Activated naive CD8-positive, alpha-beta T cell treated with anti-CD3 and anti-CD28 coated beads for 36 hours (primary cell): ENCODE results near the gene TTC7B. TPM values are rescaled to one million over a fixed set of nuclear protein-coding genes. Genes with fewer than 3 reads are reported as not detected.

ENCODE experiments used
- DNase-seq: peaks from one replicate; pipeline ENCODE4 v3.0.0; 2021
- H3K27ac Mint-ChIP-seq: one replicate; pipeline ENCODE4 v1.8.0; 2022; ENCODE audit warnings: mild to moderate bottlenecking, moderate library complexity, mixed read lengths
- H3K27me3 Mint-ChIP-seq: one replicate; pipeline ENCODE4 v1.8.0; 2022; ENCODE audit warnings: mild to moderate bottlenecking, mixed read lengths
- H3K36me3 Mint-ChIP-seq: one replicate; pipeline ENCODE4 v1.8.0; 2021; ENCODE audit warnings: mild to moderate bottlenecking, mixed read lengths
- H3K4me1 Mint-ChIP-seq: one replicate; pipeline ENCODE4 v1.8.0; 2021; ENCODE audit warnings: mixed read lengths
- H3K4me3 Mint-ChIP-seq: one replicate; pipeline ENCODE4 v1.8.0; 2022; ENCODE audit warnings: mild to moderate bottlenecking, moderate library complexity, mixed read lengths
- H3K9me3 Mint-ChIP-seq: one replicate; pipeline ENCODE4 v1.8.0; 2022; ENCODE audit warnings: mixed read lengths
- total RNA-seq, 2 experiments: library from RNA; stranded (reverse); gene quantifications; one replicate each; pipeline ENCODE4 v1.2.3, GENCODE V29; 2021

Gene TTC7B
- total RNA-seq, 2 experiments from 2014 or later, result 7.1 to 7.6 TPM

DNA sequence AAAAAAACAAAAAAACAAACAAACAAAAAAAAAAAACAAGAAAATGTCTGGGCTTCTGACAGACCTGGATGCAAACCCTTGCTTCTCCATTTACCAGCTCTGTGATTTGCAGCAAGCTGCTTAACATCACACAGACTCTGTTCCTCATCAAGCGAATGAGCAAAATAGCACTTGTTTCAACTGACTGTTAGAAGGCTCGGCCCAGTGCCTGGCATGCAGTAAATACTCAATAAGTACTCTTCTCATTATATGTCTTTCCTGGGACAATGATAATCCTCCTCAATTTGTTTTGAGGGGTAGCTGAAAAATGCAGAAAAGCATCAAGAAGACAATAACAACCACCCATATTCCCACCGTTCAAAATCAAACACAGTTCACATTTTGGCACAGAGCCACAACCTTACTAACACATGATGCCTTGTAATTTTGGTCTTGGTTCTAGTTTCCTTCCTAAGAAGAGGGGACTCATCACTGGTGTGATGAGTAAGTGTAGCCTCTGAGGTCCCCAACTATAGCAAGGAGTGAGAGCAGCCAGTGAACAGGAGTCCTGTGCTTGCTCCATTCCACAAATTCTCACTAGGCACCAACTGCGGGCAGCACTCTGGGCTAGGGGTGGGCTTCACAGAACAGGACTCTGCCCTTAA lies 60.4 kb downstream of the TTC7B start:
- H3K27ac Mint-ChIP-seq, result no peak overlapping the region
- peaks cover 16% of the 10 kb centered on the region for H3K4me1 Mint-ChIP-seq
- no peaks in the 10 kb centered on the region for H3K9me3 Mint-ChIP-seq
- DNase-seq, result no peak
- peaks cover 14% of the 10 kb centered on the region for H3K27me3 Mint-ChIP-seq
- no peaks in the 10 kb centered on the region for H3K36me3 Mint-ChIP-seq
- H3K4me3 Mint-ChIP-seq, result no peak overlapping the region

DNA sequence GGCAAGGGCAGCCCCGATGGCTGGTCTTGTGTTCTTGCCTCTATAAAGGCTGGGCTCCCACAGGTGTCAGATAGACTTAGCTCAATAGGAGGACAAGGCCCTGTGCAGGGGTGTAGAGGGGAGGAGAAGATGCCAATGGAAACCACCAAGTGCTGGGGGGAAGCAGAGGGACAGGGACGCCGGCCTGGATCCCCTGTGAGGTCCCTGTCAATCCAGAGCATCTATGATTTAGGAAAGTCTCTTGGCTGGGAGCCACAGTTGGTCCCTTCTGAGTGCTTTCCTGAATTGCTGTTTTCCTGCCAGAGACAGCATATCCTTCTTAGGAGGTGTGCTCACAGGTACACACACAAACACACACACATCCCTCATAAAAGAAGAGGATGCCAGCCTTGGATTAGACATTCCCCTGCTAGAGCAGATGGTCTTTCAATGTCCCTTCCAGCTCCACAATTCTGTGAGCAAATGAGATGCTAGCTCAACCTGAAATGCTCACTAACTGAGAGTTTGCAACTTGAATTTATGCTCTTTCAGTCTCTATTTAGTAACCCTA lies 62.7 kb downstream of the TTC7B start:
- H3K4me3 Mint-ChIP-seq, result no peak overlapping the region
- H3K36me3 Mint-ChIP-seq, result peaks cover 6% of the 10 kb centered on the region
- peaks cover 8% of the 10 kb centered on the region for H3K4me1 Mint-ChIP-seq
- H3K27ac Mint-ChIP-seq, result no peak overlapping the region
- H3K9me3 Mint-ChIP-seq, result peaks cover 5% of the 10 kb centered on the region
- H3K27me3 Mint-ChIP-seq, result peaks cover 14% of the 10 kb centered on the region
- DNase-seq, result no peak

DNA sequence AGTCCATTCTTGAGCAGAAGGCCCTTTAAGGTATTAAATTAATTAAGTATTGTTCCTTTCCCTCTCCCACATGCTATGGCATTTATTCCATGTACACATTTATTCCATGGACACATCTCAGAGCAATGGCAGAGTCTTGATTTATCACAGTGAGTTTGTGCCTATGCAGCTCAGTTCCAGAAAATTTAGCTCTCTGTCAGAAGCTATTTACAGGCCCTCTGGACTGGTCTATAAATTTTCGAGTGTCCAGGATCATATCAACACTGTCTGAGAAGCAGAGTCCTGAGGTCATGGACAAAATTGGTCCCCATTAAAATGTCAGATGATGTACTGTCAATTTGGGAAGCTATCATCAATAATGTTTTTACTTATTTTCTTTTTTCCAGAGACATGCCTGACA lies 65.5 kb downstream of the TTC7B start:
- no peaks in the 10 kb centered on the region for H3K4me1 Mint-ChIP-seq
- H3K9me3 Mint-ChIP-seq, result peaks cover 7% of the 10 kb centered on the region
- peaks cover 6% of the 10 kb centered on the region for H3K36me3 Mint-ChIP-seq
- no peak overlapping the region for H3K4me3 Mint-ChIP-seq
- no peak overlapping the region for H3K27ac Mint-ChIP-seq
- no peaks in the 10 kb centered on the region for H3K27me3 Mint-ChIP-seq
- no peak for DNase-seq

DNA sequence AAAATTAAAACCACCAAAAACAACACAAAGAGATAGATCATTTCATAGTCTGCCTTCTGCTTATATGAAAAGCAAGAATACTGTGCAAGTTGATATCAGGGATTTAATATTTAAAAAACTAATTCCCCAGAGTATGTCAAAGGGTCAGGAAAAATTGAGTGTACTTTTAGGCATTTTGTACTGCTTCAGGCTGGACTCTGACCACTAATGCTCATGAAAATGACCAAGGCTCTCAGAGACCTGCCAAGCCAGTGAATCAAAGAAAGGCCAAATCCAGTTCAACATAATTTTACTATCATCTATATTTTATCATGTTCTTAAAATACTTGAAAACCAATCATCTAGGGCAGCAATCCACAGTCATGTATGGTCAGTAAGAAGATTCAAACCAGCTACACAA lies 66.0 kb downstream of the TTC7B start:
- Mint-ChIP-seq H3K36me3 (peaks cover 6% of the 10 kb centered on the region), H3K4me3 (no peak overlapping the region)

DNA sequence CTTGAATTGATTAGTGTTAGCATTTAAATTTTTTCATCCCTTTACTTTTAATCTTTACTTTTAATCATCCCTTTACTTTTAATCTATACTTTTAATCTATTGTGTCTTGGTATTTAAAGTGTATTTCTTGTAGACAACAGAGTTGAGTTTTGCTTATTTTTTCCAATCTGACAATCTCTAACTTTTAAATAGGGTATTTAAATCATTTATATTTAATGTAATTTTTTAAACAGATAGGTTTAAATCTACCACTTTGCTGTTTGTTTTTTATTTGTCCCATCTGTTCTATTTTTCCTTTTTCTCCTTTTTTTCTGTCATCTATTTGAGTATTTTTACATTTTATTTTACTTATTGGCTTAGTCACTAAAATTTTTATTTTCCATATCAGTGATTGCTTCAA lies 68.3 kb downstream of the TTC7B start:
- H3K27me3 Mint-ChIP-seq, result no peaks in the 10 kb centered on the region
- H3K4me1 Mint-ChIP-seq, result no peaks in the 10 kb centered on the region
- peaks cover 6% of the 10 kb centered on the region for H3K36me3 Mint-ChIP-seq
- peaks cover 7% of the 10 kb centered on the region for H3K9me3 Mint-ChIP-seq
- no peak for DNase-seq
- H3K4me3 Mint-ChIP-seq, result no peak overlapping the region
- H3K27ac Mint-ChIP-seq, result no peak overlapping the region

More for the DNA sequence above, 66.0 kb downstream of the TTC7B start:
- Mint-ChIP-seq H3K27ac (no peak overlapping the region), H3K4me1 (no peaks in the 10 kb centered on the region), H3K9me3 (peaks cover 7% of the 10 kb centered on the region), H3K27me3 (no peaks in the 10 kb centered on the region)
- no peak for DNase-seq

DNA sequence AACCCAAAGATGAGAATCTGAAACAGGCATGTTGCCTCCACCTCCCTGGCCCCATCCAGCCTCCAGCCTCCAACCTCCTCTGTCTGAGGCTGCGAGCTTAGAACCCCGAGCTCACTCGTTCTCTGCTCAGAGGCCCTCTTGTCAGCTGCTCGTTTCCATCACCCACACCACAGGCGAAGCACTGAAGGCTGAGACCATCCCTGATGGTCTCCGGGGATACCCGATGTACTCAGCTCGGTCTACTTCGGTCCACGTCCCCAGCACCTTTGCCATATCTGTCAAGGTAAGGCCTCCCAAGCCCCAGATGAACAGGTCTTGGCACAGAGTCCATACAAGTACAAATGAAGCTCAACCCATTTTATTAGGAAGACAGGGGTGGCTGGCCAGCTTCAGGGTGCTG lies 72.4 kb downstream of the TTC7B start:
- Mint-ChIP-seq H3K36me3 (no peaks in the 10 kb centered on the region), H3K27me3 (no peaks in the 10 kb centered on the region), H3K4me3 (no peak overlapping the region), H3K4me1 (no peaks in the 10 kb centered on the region), H3K9me3 (peaks cover 2% of the 10 kb centered on the region), H3K27ac (no peak overlapping the region)
- no peak for DNase-seq

DNA sequence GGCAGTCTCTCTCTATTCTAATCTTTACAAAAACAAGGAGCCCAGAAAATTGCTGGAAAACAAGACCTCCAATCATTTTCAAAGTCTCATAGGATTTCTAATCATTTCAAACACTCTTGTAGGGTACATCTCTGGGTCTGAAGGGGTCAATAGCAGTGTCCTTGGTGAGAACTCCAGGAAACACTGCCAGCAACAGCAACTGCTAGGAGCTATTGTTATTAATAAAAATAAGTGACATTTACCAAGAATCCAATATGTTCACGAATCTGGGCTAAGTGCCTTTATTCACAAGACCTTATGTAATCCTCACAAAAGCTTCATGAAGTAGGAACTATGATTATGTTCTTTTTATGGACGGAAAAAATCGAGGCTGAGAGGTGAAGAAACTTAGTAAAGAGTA lies 72.8 kb downstream of the TTC7B start:
- no peaks in the 10 kb centered on the region for H3K27me3 Mint-ChIP-seq
- H3K4me3 Mint-ChIP-seq, result no peak overlapping the region
- no peak overlapping the region for H3K27ac Mint-ChIP-seq
- no peaks in the 10 kb centered on the region for H3K4me1 Mint-ChIP-seq
- no peaks in the 10 kb centered on the region for H3K36me3 Mint-ChIP-seq
- DNase-seq, result no peak
- peaks cover 2% of the 10 kb centered on the region for H3K9me3 Mint-ChIP-seq

DNA sequence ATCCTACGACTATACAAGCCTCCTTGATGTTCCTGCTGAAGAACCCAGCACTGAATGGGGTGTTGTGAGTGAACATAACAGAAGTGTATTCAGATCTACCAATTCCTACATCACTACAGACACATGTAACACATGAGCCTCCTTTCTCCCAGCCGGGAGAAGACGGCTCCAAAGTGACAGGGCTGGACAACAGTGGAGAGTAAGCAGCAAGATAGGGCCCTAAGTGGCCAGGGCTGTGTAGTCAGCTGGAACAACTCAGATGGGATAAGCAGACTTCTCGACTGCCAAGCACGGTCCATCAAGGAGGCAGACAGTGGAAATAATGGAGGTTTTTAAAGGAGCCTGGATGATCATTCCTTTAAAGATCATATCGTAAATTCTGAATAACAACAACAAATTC lies 73.5 kb downstream of the TTC7B start:
- no peaks in the 10 kb centered on the region for H3K36me3 Mint-ChIP-seq
- no peaks in the 10 kb centered on the region for H3K27me3 Mint-ChIP-seq
- H3K4me3 Mint-ChIP-seq, result no peak overlapping the region
- no peak overlapping the region for H3K27ac Mint-ChIP-seq
- H3K9me3 Mint-ChIP-seq, result no peaks in the 10 kb centered on the region
- DNase-seq, result no peak
- H3K4me1 Mint-ChIP-seq, result no peaks in the 10 kb centered on the region

DNA sequence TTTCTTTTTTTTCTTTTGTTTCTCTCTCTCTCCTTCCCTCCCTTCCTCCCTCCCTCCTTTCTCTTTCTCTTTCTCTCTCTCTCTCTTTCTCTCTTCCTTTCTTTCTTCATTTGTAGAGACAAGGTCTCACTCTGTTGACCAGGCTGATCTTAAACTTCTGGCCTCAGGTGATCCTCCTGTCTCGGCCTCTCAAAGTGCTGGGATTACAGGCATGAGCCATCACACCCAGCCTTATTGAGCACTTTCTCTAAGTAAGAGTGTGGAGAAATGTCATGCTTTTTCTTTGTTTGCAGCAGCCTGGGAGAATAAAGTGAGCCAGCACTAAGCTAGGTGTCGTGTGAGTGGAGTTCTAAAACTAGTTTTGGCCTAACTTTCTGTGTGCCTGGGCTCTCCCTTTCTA lies 74.0 kb downstream of the TTC7B start:
- H3K4me1 Mint-ChIP-seq, result no peaks in the 10 kb centered on the region
- no peaks in the 10 kb centered on the region for H3K27me3 Mint-ChIP-seq
- no peak for DNase-seq
- H3K36me3 Mint-ChIP-seq, result no peaks in the 10 kb centered on the region
- H3K27ac Mint-ChIP-seq, result no peak overlapping the region
- no peaks in the 10 kb centered on the region for H3K9me3 Mint-ChIP-seq
- no peak overlapping the region for H3K4me3 Mint-ChIP-seq

DNA sequence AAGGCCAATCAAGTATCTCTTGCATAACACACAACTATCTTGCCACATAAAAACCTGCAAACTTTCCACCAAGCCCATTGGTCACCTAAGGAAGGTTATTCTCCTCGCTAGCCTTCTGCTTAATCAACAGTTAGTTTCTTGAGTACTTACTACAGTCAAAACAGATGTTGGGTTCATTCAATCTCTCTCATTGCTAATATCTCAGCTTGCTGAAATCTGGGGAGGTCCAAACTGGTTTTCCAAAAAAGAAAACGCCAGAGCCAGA lies 74.6 kb downstream of the TTC7B start:
- Mint-ChIP-seq H3K4me3 (no peak overlapping the region), H3K36me3 (no peaks in the 10 kb centered on the region), H3K27ac (no peak overlapping the region), H3K27me3 (no peaks in the 10 kb centered on the region), H3K4me1 (no peaks in the 10 kb centered on the region), H3K9me3 (no peaks in the 10 kb centered on the region)
- no peak for DNase-seq

DNA sequence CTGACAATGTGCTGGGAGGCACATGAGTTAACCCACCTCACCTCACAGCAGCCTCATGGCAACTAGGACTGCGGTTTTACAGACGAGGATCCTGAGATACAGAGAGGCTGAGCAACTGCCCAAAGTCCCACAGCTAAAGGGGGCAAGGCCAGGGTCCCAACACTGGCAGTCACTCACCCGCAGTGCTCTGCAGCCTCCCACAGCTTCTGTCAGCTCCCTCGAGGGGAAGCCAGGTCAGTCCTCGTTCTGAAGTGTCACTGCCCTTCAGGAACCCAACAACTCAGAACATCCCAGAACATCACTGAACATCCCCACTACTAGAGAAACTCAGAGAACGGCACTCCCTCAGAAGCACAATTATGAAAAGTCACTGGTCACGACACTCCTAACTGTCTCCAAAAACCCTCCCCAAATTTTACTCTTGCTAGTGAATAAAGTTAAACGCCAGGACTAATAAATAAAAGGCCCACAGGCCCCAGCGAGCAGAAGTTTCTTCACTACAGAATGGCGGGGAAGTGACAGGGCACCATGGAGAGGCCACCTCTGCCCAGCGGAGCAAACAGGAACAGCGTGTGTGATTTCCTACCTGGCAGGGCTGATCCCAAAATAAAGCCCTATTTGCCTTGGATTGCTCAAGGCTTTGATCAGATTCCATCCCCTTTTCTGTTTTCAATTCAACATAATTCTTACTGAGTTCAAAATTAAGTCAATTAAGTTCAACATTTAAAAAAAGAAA lies 75.1 kb downstream of the TTC7B start:
- Mint-ChIP-seq H3K4me1 (no peaks in the 10 kb centered on the region), H3K36me3 (no peaks in the 10 kb centered on the region)

DNA sequence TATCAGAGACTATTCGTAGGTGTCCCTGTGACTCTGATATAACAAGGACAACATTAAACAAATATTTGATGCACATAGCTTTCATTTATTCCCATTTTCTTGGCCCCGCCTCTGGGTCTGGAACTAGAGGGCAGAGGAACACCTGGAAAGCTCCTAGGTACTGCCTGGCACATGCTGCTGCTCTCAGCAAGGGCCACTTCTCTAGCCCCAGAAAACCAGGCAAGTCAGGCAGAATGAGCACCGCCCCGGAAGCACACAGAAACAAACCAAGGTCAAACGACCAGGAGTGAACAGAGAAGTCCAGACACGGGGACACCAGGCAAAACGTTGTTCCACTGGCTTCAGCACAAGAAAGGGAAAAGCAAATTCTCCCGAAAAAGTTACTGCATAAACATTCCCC lies 76.1 kb downstream of the TTC7B start:
- no peak for DNase-seq
- H3K36me3 Mint-ChIP-seq, result no peaks in the 10 kb centered on the region
- no peak overlapping the region for H3K27ac Mint-ChIP-seq
- H3K9me3 Mint-ChIP-seq, result no peaks in the 10 kb centered on the region
- H3K4me3 Mint-ChIP-seq, result no peak overlapping the region
- H3K4me1 Mint-ChIP-seq, result no peaks in the 10 kb centered on the region
- H3K27me3 Mint-ChIP-seq, result no peaks in the 10 kb centered on the region

More for the DNA sequence above, 75.1 kb downstream of the TTC7B start:
- DNase-seq, result no peak
- Mint-ChIP-seq H3K4me3 (no peak overlapping the region), H3K27me3 (no peaks in the 10 kb centered on the region), H3K9me3 (no peaks in the 10 kb centered on the region), H3K27ac (no peak overlapping the region)

DNA sequence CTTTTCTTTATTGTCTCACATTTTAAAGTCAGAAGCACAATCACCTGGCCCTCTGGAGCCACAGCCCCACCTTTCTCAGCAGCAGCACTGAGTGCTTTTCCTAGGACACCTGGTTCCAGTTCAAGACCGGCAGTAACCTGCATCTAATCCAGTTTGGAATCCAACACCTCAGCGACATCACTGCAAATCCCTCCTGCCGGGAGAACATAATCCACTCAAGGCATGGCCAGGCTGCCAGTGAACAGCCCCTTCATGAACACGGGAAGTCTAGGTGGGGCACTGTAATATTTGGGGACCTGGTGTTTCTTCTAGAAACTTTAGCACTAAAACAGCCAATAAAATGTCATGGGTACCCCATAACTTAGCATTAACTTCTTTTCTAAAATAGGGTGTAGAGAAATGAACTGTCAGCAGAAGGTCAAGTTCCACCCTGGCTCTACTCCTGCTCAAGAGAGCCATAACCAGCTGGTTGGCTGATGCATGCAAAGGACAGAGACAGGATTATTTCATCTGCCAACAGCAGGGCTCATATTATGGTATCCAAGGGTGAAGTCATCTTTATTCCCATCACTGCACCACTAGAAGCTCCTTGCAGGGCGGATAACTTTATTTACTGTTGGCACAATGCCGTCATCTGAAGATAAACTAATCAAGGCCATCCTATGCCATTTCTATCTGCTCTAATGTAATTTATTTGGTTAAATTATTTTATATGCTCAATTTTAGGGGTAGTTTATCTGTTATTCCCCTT lies 76.7 kb downstream of the TTC7B start:
- Mint-ChIP-seq H3K27me3 (no peaks in the 10 kb centered on the region), H3K27ac (no peak overlapping the region), H3K4me1 (no peaks in the 10 kb centered on the region), H3K4me3 (no peak overlapping the region), H3K36me3 (no peaks in the 10 kb centered on the region), H3K9me3 (no peaks in the 10 kb centered on the region)
- no peak for DNase-seq

DNA sequence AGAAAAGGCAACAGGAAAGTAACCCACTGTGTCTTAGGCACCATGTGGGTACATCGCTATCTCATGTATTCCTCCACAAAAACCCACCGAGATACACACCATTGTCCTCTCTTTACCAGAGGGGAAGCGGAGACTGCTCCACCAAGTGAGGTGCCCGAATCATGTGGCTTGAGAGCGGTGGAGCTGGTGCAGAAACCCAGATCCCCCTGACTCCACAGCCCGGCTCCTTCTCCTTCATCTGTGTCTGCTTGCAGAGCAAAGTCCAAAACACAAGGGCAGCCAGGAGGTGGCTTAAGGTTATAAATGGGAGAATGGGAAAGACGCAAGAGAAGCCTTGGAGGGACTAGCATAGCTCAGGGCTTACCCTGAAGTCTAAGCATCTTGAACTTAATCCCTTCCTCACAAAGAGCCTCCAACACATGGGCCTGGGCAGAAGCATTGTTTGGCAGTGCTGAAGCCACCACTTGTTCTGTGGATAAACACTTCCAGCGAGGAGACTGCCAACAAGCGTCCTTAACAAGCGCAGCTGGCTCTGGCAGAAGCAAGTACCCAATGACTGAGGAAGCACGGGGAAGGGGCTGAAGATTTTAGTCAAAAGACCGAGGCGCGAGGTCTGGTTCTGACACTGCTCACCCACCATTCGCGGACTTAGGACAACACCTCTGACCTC lies 83.0 kb downstream of the TTC7B start:
- Mint-ChIP-seq H3K27me3 (no peaks in the 10 kb centered on the region), H3K4me3 (no peak overlapping the region), H3K9me3 (no peaks in the 10 kb centered on the region), H3K36me3 (no peaks in the 10 kb centered on the region), H3K4me1 (no peaks in the 10 kb centered on the region), H3K27ac (no peak overlapping the region)
- no peak for DNase-seq

DNA sequence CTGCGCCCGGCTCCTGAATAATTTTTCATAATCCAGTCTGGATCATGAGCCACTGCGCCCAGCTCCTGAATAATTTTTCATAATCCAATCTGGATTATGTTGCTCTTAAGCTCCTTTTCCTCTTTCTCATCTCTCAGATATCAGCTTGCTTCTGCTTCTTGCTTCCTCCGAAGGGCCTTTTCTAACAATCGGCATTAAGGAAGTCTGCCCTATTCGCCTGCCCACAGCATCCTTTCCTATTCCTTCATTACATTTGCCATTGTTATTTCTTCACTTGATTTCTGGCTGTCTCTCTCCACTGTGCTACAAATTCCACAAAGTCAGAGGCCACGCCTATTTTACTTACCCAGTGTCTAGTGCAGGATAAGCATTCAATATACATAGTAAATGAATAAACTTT lies 83.5 kb downstream of the TTC7B start:
- Mint-ChIP-seq H3K36me3 (no peaks in the 10 kb centered on the region), H3K4me3 (no peak overlapping the region), H3K4me1 (no peaks in the 10 kb centered on the region), H3K9me3 (no peaks in the 10 kb centered on the region), H3K27ac (no peak overlapping the region), H3K27me3 (no peaks in the 10 kb centered on the region)
- no peak for DNase-seq
